PC-3 (cell line): ENCODE results near the gene MRPS25. TPM values are rescaled to one million over a fixed set of nuclear protein-coding genes. Genes with fewer than 3 reads are reported as not detected.

Experiments
- ATAC-seq: fragments of 200-7000 bp; cut with Tn5 transposase; 2 replicates; pipeline ENCODE4 v1.9.1; 2020; ENCODE audit warnings: mild to moderate bottlenecking, moderate library complexity
- BruUV-seq: library from RNA; stranded (reverse); fragments of 400-500 nt; replicated peaks from 2 replicates; lab custom pipeline; 2021; lab: Mats Ljungman, UMichigan
- CTCF ChIA-PET: fragments of 300-600 bp; sonication (Branson Sonifier 250); formaldehyde crosslinking; loops from one replicate; lab custom pipeline; 2022; ENCODE audit warnings: antibody characterized with exemption; lab: Charles Lee
- POLR2A ChIA-PET: fragments of 300-600 bp; sonication (Branson Sonifier 250); formaldehyde crosslinking; loops from one replicate; lab custom pipeline; 2022; ENCODE audit warnings: antibody characterized with exemption; ENCODE audit not compliant: unreplicated experiment; lab: Charles Lee
- DNase-seq: peaks from one replicate; pipeline ENCODE4 v3.0.0-alpha.2; 2015
- H2AFZ ChIP-seq: fragments of 300-600 bp; sonication (generic); 2 replicates; pipeline ENCODE4 v1.6.0; 2016; ENCODE audit warnings: antibody characterized with exemption, low read length
- H3F3A ChIP-seq: fragments of 300-600 bp; sonication (generic); one replicate; pipeline ENCODE4 v1.6.0; 2017; ENCODE audit warnings: antibody characterized with exemption, low read length, control low read depth, mild to moderate bottlenecking; ENCODE audit not compliant: unreplicated experiment
- H3K27ac ChIP-seq: fragments of 300-600 bp; sonication (generic); 2 replicates; pipeline ENCODE4 v1.5.1; 2016; ENCODE audit warnings: mild to moderate bottlenecking, low read length
- H3K27me3 ChIP-seq: fragments of 300-600 bp; sonication (generic); 2 replicates; pipeline ENCODE4 v1.6.1; 2016; ENCODE audit warnings: low read length, mixed read lengths
- H3K36me3 ChIP-seq: fragments of 300-600 bp; sonication (generic); 2 replicates; pipeline ENCODE4 v1.6.1; 2016; ENCODE audit warnings: low read depth, mixed run types, low read length, mixed read lengths
- H3K4me1 ChIP-seq: fragments of 300-600 bp; sonication (generic); 2 replicates; pipeline ENCODE4 v1.5.1; 2016; ENCODE audit warnings: low read length; ENCODE audit not compliant: insufficient read depth
- H3K4me2 ChIP-seq: fragments of 300-600 bp; sonication (generic); 2 replicates; pipeline ENCODE4 v1.6.0; 2016; ENCODE audit warnings: low read length
- H3K4me3 ChIP-seq: fragments of 300-600 bp; sonication (generic); 2 replicates; pipeline ENCODE4 v1.5.1; 2016; ENCODE audit warnings: mild to moderate bottlenecking, low read length, mixed read lengths
- H3K79me2 ChIP-seq: fragments of 300-600 bp; sonication (generic); 2 replicates; pipeline ENCODE4 v1.6.1; 2017; ENCODE audit warnings: low read length, mixed read lengths
- H3K9ac ChIP-seq: fragments of 300-600 bp; sonication (generic); 2 replicates; pipeline ENCODE4 v1.6.0; 2016; ENCODE audit warnings: mild to moderate bottlenecking, low read length
- H3K9me2 ChIP-seq: fragments of 300-600 bp; sonication (generic); replicated peaks from 2 replicates; pipeline ENCODE4 v1.6.1; 2016; ENCODE audit warnings: mixed run types, low read length, mixed read lengths
- H3K9me3 ChIP-seq: fragments of 300-600 bp; sonication (generic); 2 replicates; pipeline ENCODE4 v1.6.1; 2016; ENCODE audit warnings: low read length, mixed read lengths
- H4K20me1 ChIP-seq: fragments of 300-600 bp; sonication (generic); 2 replicates; pipeline ENCODE4 v1.6.1; 2016; ENCODE audit warnings: low read length, mixed read lengths
- EZH2 ChIP-seq: fragments of 300-600 bp; sonication (generic); IDR thresholded peaks from one replicate; pipeline ENCODE4 v1.6.1; 2017; ENCODE audit warnings: antibody characterized with exemption, mild to moderate bottlenecking, low read length; ENCODE audit not compliant: unreplicated experiment
- EZH2phosphoT487 ChIP-seq: fragments of 300-600 bp; sonication (generic); IDR thresholded peaks from 2 replicates; pipeline ENCODE4 v1.6.1; 2018; ENCODE audit warnings: mild to moderate bottlenecking, antibody characterized with exemption, low read length, borderline replicate concordance
- intact Hi-C: fragments of 100-400 bp; cut with micrococcal nuclease; formaldehyde crosslinking; loops from 2 replicates; pipeline ENCODE4 v1.9.0; 2023
- total RNA-seq: library from RNA; depleted of rRNA; stranded (reverse); fragments of >200 nt; gene quantifications from 2 replicates; pipeline ENCODE4 v1.2.3, GENCODE V29; 2014
- TF ChIP-seq, protein P1 (sequence below): fragments of 300-600 bp; sonication (generic); conservative IDR thresholded peaks from 2 replicates; pipeline ENCODE4 v1.5.1; 2017; ENCODE audit warnings: antibody characterized with exemption, low read depth, mild to moderate bottlenecking, low read length

Gene MRPS25
- total RNA-seq, 1 experiment from 2014 or later: 42.9 TPM

DNA sequence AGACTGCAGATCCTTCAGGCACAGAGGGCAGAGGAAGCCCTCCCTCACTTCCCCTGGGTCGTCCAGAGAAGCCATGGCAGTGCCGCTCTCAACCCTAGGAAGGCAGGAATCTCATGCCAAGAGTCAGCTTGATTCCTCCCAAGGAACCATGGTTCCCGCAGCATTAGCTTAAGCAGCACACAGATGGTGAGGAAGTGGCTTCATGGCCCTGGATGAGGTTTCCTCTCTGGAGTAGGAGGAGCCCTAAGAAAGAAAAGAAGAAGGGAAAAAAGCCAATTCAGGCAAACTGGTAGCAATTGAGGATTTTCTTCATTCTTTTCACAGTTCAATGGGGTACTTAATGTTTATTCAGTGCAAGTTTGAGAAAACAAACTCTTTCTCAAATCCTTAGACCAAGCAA is 30.9 kb upstream of the MRPS25 start:
- H3K4me3 ChIP-seq: no peak overlapping the region
- H3K4me2 ChIP-seq: no peak overlapping the region
- no peaks in the 10 kb centered on the region for H3F3A ChIP-seq
- no peaks in the 10 kb centered on the region for H3K27me3 ChIP-seq
- BruUV-seq: TSS peak; percentile 11
- no peak for ATAC-seq
- no peak overlapping the region for H3K9ac ChIP-seq
- TF ChIP-seq, protein P1, sequence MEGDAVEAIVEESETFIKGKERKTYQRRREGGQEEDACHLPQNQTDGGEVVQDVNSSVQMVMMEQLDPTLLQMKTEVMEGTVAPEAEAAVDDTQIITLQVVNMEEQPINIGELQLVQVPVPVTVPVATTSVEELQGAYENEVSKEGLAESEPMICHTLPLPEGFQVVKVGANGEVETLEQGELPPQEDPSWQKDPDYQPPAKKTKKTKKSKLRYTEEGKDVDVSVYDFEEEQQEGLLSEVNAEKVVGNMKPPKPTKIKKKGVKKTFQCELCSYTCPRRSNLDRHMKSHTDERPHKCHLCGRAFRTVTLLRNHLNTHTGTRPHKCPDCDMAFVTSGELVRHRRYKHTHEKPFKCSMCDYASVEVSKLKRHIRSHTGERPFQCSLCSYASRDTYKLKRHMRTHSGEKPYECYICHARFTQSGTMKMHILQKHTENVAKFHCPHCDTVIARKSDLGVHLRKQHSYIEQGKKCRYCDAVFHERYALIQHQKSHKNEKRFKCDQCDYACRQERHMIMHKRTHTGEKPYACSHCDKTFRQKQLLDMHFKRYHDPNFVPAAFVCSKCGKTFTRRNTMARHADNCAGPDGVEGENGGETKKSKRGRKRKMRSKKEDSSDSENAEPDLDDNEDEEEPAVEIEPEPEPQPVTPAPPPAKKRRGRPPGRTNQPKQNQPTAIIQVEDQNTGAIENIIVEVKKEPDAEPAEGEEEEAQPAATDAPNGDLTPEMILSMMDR: no peak
- TF ChIP-seq EZH2 (no peak), EZH2phosphoT487 (no peak)
- peaks cover 28% of the 10 kb centered on the region for H3K36me3 ChIP-seq
- ChIA-PET POLR2A (no interaction called here), CTCF (no interaction called here)
- peaks cover 30% of the 10 kb centered on the region for H3K79me2 ChIP-seq
- intact Hi-C loops: no loop called here
- peaks cover 14% of the 10 kb centered on the region for H3K4me1 ChIP-seq
- H3K9me2 ChIP-seq: no peaks in the 10 kb centered on the region
- H2AFZ ChIP-seq: no peak overlapping the region
- no peaks in the 10 kb centered on the region for H3K9me3 ChIP-seq
- no peak for DNase-seq
- H3K27ac ChIP-seq: no peak overlapping the region
- H4K20me1 ChIP-seq: no peaks in the 10 kb centered on the region

DNA sequence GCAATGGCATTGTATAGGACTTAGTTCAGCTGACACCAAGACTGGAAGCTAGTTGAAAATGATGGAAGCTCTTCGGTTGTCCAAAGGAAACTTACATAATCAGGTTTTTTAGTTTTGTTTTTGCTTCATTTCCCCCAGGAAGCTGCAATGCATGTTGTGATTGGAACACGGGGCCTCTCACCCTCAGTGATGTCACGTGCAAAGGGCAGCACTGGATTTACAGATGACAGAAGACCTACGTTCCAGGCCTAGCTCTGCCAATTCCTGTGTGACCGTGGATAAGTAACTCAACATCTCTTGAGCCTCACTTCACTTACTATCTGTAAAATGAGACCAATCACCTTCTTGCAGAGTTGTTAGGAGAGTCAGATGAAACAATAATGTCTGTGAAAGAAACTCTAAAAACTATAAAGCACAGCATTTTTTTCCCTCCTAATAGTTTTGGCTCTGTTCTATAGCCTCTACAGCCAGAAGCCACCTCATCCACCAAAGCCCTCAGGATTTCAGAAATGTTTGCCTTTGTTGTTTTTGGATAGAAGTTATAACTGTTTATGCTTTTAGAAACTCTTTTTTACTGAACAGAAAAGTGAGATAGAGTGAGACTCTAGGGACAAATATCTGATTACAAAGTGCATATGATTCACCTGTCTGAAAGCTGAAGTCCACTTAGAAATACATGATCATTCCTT is 29.2 kb upstream of the MRPS25 start:
- ATAC-seq (no peak), DNase-seq (no peak)
- Histone ChIP-seq H3K79me2 (peaks cover 30% of the 10 kb centered on the region), H3K9me2 (no peaks in the 10 kb centered on the region), H3K27me3 (no peaks in the 10 kb centered on the region), H3K36me3 (peaks cover 38% of the 10 kb centered on the region), H3K4me2 (no peak overlapping the region), H4K20me1 (no peaks in the 10 kb centered on the region), H2AFZ (no peak overlapping the region), H3K9ac (no peak overlapping the region), H3K4me1 (peaks cover 8% of the 10 kb centered on the region), H3K4me3 (no peak overlapping the region), H3K27ac (no peak overlapping the region), H3F3A (no peaks in the 10 kb centered on the region), H3K9me3 (no peaks in the 10 kb centered on the region)
- intact Hi-C loops: no loop called here
- CTCF ChIA-PET: no interaction called here
- POLR2A ChIA-PET: interaction anchor here (0.6 kb wide), 1 partner anchor 111 kb away, joined by 5 read pairs; the partner anchor contains the start of gene CAPN7
- TF ChIP-seq EZH2phosphoT487 (no peak), EZH2 (no peak)
- TF ChIP-seq, protein P1: no peak
- BruUV-seq: no TSS peak

DNA sequence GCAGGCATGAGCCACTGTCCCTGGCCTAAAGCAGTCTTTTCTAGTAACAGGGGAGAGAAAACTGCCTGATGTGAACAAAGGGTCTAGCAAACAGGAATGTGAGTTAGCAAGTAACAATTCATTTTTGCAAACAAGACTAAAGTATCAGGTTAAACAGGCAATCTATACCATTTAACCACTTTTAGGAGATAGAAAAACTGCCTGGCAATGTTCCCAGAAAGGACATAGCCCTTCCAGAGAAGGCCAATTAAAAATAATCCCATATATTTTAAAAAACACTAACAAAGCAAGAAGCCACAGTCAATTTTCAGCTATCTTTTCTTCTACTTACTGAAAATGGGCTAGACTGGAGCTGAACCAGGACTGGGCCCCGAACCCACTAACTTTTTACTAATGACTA is 27.6 kb upstream of the MRPS25 start:
- Histone ChIP-seq H3K27ac (no peak overlapping the region), H2AFZ (no peak overlapping the region), H3K27me3 (no peaks in the 10 kb centered on the region), H3K79me2 (peaks cover 17% of the 10 kb centered on the region), H3K4me3 (no peak overlapping the region), H3K9me3 (no peaks in the 10 kb centered on the region), H4K20me1 (no peaks in the 10 kb centered on the region), H3K4me2 (no peak overlapping the region), H3K36me3 (peaks cover 47% of the 10 kb centered on the region), H3K9me2 (no peaks in the 10 kb centered on the region), H3K4me1 (peaks cover 3% of the 10 kb centered on the region; the same call in 1 of the 2 replicates), H3F3A (no peaks in the 10 kb centered on the region), H3K9ac (no peak overlapping the region)
- ChIA-PET CTCF (no interaction called here), POLR2A (interaction anchor here (0.6 kb wide), 1 partner anchor 29 kb away, joined by 3 read pairs; no protein-coding TSS in a partner anchor)
- ATAC-seq (no peak; the same call in 1 of the 2 replicates), DNase-seq (no peak)
- BruUV-seq: no TSS peak
- intact Hi-C loops: no loop called here
- no peak for TF ChIP-seq EZH2
- TF ChIP-seq, protein P1: no peak
- TF ChIP-seq EZH2phosphoT487: no peak
